ENCODE measurements around the gene ETNK1. TPM values are rescaled to one million over a fixed set of nuclear protein-coding genes. Genes with fewer than 3 reads are reported as not detected.
"Not testable (repeated sequence)": the region's sequence is repeated elsewhere in the genome, so short reads cannot be mapped to it uniquely, and the experiment has no call there.

The ETNK1 gene
- total RNA-seq, 1 experiment from 2014 or later, result 34.9 TPM

DNA sequence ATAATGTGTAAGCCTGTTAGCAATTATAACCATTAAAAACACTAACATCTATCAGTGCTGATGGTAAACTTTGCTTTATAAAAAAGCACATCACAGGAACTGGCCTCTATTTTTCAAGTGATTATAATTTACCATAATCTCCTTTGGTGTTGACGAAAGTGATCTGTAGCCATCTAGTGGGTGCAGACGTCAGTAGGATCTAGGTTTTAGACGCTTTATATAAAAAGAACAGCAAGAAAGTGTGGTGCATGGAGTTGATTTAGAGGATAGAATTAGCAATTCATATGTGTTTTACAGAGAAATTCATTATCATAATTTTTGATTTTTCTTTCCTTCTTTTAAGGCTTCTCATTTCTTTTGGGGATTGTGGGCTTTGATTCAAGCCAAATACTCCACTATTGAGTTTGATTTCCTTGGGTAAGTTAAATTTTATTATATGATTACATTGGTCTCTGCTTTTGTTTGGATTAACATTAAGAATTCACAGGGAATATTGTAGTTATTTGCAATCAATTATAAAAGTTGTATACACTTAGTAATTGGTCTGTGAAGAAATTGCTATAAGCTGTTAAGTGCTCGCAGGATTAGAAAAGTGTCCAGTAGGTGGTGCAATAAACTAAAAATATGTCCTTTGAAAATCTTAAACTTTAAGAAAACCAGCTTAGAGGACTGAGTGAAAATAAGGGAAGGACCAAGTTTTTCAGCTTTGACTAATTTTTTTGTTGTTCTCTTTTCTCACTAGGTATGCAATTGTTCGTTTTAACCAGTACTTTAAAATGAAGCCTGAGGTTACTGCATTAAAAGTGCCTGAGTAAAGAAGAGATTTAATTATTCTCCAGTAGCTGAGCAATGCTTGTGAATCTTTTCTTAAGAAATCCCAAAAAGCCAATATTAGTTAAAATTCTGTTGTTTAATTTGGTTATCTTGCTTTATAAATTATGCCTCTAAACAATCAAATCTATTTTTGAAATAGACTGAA, 59.5 kb downstream of the ETNK1 start:
- DNase-seq (ENCODE audit: extremely low read depth, low read depth), result peak; percentile 16

DNA sequence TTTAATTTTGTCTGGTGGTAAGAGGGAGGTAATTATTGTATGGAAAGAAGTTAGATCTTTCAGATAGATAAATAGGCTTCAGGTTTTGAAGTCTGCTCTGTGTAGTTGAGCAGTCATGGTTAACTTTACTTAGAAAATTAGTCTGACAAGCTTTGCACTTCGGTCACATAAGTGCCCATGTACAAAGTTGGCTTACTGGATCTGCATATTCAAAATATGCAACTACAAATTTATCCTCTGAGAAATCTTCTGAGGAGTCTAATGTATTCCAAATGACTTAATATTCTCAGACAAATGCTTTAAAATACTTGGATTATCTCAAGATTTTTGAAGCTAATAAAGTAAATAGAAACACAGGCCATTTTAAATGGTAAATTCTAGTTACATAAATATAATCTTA, 61.2 kb downstream of the ETNK1 start:
- DNase-seq (ENCODE audit: extremely low read depth, low read depth), result no peak

DNA sequence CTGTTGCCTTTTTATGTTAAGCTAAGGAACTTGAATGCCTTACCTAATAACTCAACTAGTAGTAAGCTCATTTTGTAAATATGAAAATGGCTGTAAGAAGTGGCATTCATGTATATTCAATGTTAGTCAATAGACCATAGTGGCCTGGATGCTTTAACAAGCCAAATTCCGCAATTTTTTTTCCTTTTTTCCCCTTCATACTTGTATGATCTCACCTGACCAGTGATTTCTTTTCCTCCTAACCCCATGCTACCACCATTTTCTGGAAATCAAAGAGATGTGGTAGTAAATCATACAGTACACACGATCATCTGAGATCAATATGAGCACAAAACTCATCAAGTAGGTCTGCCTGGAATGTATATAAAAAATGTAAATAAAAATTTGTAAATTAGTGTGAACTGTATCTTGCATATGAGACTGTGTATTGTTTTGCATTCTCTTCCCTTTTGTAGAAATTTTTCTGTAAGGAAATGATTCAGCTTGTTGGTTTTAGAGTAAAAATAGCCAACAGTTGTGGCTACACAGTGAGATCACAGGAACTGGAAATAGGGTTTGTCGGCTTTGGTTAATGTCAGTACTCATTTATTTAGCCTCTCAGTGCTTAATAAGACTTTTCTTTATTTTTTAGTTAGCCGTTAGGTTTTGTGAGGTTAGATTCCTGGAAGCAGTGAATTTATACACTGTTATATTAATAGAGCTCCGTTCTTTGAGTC, 62.5 kb downstream of the ETNK1 start:
- no peak for DNase-seq (ENCODE audit: extremely low read depth, low read depth)

DNA sequence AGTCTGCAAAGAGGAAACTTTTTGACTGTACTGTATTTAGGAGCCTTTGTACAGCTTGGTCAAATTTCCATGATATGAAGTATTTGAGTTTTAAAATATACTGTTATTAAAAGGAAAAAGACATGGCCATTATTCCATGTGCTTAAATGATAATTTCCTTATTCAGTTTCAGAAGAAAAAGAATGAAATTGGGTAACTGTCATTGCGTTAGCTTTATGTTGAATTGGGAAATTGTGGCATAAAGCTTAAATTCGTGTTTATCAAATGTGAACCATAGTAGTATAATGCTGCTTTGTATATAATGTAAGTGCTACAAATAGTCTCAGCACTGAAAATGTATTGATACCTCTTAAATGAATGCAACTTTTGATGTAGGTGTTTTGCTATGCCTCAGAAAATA, 64.9 kb downstream of the ETNK1 start:
- no peak for DNase-seq (ENCODE audit: extremely low read depth, low read depth)

DNA sequence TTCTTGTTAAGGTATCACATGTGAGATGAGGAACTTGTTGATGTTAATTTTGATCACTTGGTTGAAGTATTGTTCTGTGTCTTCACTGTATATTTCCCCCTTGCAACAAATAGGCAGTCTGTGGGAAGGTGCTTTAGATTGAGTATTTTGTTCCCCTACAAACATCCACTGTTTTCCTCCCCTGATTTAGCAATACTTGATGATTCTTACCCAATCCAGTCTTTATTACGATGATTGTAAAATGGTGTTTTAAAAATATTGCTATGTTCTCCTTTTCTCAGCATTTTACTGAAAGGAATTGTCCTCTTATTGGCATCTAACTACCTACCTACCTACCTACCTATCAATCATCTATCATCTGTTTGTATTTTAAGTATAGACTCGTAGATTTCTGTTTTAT, 66.3 kb downstream of the ETNK1 start:
- DNase-seq (ENCODE audit: extremely low read depth, low read depth), result no peak

DNA sequence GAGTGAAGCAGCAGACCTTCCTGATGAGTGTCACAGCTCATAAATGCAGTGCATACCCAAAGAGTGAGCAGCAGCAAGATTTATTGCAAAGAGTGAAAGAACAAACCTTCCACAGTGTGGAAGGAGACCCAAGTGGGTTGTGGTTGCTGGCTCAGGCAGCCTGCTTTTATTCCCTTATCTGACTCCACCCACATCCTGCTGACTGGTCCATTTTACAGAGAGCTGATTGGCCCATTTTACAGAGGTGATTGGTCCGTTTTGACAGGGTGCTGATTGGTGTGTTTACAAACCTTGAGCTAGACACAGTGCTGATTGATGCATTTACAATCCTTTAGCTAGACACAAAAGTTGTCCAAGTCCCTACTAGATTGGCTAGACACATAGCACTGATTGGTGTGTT, 67.5 kb downstream of the ETNK1 start:
- not testable (repeated sequence) for DNase-seq (ENCODE audit: extremely low read depth, low read depth)

DNA sequence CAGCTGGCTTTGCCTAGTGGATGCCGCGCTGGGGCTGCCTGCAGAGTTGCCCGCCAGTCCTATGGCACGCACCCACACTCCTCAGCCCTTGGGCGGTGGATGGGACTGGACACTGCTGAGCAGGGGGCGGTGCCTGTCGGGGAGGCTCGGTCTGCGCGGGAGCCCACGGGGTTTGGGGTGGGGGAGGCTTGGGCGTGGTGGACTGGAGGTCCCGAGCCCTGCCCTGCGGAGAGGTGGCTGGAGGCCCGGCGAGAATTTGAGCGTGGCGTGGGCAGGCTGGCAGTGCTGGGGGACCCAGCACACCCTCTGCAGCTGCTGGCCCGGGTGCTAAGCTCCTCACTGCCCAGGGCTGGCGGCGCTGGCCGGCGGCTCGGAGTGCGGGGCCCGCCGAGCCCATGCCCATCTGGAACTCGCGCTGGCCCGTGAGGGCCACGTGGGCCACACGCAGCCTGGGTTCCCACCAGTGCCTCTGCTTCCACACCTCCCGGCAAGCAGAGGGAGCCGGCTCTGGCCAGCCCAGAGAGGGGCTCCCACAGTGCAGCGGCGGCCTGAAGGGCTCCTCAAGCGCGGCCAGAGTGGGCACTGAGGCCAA, 68.1 kb downstream of the ETNK1 start:
- DNase-seq (ENCODE audit: extremely low read depth, low read depth), result no peak

DNA sequence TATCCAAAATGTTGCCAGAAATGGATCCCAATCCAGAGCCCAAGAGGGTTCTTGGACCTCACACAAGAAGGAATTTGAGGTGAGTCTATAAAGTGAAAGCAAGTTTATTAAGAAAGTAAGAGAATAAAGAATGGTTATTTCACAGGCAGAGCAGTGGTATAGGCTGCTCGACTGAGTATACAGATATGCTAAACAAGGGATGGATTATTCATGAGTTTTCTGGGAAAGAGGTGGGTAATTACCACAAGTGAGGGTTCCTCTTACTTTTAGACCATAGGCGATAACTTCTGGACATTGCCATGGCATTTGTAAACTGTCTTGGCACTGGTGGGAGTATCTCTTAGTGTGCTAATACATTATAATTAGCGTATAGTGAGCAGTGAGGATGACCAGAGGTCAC, 73.6 kb downstream of the ETNK1 start:
- DNase-seq (ENCODE audit: extremely low read depth, low read depth), result no peak

DNA sequence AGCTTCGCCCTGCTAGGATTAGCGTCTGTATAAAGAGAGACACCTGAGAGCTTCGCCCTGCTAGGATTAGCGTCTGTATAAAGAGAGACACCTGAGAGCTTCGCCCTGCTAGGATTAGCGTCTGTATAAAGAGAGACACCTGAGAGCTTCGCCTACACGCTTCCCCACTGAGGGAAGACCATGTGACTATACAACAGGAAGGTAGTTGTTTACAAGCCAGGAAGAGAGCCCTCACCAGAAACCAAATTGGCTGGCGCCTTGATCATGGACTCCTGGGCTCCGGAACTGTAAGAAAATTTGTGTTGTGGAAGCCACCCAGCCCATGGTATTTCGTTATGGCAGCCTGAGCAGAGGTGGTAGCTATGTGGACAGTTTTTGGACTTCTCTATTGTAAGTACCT, 74.7 kb downstream of the ETNK1 start:
- not testable (repeated sequence) for DNase-seq (ENCODE audit: extremely low read depth, low read depth)

DNA sequence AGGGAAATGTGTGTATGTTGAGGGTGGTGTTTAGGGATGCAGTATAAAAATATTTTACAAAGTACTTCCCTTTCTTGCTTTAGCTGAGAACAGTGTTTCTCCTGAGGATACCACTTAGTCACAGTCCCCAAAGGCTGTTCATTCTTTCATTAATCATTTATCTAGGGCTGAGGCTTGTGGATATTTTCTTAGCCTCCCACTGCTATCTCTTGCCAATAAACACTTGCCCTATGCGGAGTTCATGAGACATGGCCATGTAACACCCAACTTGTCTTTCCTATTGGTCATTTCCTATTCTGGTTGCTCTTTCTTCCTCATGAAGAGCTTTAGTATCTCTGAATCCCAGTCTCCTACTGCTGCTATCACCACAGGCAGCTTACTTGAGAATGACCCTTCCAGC, 75.1 kb downstream of the ETNK1 start:
- DNase-seq (ENCODE audit: extremely low read depth, low read depth), result no peak

DNA sequence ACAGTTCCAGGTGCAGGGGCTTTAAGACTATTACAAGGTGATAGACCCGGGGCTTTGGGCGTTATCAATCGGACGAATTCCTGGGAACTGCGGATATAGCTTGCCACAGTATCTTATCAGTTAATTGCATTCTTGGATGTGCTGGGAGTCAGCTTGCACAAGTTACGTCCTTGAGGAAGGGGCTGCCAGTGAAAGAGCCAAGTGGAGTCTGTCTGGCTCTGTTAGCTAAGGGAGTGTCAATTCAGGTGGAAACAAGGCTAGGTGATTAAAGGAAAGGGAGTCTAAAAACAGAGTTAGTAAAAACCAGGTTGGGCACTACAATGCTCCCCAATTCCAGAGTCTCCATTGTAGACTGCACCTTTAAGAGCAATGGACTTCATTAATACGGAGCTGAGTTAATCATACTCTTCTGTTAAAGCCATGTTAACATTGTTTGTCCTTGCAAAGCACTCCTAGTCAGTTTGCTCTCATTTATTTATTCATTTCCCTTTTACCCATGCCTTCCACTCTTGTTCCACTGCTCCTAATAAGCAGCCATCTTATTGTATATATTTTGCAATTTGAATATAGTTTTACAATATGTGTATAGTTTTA, 76.3 kb downstream of the ETNK1 start:
- not testable (repeated sequence) for DNase-seq (ENCODE audit: extremely low read depth, low read depth)

DNA sequence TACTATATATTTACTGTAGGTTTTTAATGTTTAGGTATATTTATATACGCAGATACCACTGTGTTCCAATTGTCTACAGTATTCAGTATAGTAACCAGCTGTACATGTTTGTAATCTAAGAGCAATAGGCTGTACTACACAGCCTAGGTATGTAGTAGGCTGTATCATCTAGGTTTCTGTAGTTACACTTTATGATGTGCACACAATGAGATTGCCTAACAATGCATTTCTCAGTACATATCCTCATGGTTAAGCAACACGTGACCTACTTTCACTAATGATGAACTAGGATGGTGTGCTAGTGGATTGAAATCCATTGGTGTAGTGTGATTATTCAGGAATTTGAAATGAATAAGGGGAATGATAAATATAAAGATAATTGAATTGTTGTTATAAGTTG, 77.7 kb downstream of the ETNK1 start:
- no peak for DNase-seq (ENCODE audit: extremely low read depth, low read depth)

DNA sequence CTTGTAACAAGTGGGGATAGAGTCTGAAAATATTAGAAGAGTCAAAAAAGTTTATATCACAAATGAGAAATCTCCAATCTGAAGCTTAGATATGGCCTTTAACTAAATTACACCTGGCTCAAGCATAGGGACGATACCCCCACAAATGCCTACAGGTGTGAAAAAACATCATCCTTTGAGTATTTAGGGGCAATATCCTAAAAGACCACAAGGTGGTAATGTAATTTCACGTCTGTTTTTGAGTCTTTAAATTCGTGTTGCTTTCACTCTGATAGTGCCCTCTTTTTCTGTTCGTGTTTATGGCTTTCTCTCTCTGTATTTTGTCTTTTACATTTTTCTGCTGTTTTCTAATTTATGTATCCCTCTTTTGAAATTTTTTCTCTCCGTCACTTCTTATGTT, 84.3 kb downstream of the ETNK1 start:
- peak; percentile 5 for DNase-seq (ENCODE audit: extremely low read depth, low read depth)

DNA sequence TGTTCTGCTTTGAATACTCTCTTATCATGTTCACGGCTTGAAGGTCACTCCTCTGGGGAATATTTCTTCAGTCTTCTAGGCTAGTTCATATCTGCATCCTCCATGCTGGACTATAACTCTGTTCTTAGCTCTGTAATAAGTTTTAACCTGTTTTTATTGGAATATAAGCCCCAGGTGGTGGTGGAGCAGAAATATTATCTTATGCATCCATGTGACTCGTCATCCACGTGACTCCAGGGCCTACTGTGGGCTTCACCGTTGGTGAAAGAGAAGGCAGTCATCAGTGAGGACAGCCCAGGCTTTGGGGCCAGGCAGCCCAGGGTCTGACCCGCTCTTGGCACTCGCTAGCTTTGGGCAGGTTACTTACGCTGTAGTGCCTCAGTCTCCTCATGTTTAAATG, 87.1 kb downstream of the ETNK1 start:
- DNase-seq (ENCODE audit: extremely low read depth, low read depth), result no peak

DNA sequence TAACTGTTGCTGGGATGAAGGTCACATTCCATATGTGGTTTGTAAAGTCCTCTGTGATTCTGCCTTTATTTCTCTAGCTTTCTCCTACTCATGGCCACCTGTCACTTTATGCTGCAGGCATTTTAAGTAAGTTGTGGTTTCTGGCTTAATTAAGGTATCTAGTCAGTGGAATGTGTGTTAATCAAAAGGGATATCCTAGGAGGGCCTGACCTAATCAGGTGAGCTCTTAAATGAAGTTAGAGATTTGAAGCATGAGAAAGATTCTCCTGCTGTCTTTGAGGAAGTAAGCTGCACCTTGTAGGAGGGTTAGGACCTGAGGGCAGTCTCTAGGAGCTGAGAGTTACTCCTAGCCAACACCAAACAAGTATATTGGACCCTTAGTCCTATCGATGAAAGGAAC, 90.3 kb downstream of the ETNK1 start:
- DNase-seq (ENCODE audit: extremely low read depth, low read depth), result no peak

DNA sequence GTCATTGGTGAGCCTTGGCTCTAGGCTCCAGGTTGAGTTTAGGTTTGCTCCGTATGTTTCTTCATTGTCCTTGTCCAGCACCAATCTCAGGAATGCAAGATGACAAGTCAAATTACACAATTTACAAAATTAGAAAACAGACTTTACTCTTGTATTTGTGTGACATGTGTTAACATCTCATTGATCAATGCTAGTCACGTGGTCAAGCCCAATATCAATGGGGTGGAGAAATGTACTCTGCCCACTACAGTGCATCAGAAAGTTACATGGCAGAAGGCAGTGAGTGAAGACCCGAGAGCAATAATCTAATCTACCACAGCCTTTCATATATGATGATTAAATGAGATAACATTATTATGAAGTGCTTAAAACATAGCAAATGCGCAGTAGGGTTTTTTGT, 94.8 kb downstream of the ETNK1 start:
- DNase-seq (ENCODE audit: extremely low read depth, low read depth), result no peak

DNA sequence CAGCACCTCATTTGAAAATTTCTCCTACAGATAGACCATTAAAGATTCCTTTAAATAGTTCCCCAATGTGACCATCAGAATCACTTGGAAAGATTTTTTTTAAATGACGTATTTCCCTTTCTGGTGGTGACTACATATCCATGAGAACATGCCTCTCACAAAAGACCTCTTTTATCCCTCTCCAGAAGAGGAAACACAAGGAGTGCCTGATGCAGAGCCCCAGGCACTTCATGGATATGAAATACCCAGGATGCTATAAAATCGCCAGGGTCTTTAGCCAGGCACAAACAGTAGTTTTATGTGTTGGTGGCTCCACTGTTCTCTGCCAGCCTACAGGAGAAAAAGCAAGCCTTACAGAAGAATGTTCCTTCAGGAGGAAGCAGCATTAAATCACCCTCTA, 97.1 kb downstream of the ETNK1 start:
- no peak for DNase-seq (ENCODE audit: extremely low read depth, low read depth)

DNA sequence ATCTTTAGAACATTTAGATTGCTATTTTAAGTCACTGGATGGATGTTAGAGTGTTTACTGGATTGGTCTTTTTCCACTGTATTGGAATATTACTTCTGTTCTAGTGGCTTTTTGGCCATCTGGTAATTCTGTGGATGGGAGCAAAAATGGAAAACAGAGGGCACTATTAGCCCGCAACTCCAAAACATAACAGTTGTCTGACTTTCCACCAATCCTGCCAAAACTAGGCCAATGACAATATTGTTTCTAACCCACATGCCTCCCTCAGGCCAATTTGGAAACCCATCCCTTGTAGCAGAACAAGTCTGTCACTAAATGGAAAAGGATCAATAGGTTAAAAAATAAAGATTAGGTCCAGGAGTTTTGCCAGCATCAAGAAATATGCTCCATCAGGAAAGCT, 97.8 kb downstream of the ETNK1 start:
- DNase-seq (ENCODE audit: extremely low read depth, low read depth), result no peak

DNA sequence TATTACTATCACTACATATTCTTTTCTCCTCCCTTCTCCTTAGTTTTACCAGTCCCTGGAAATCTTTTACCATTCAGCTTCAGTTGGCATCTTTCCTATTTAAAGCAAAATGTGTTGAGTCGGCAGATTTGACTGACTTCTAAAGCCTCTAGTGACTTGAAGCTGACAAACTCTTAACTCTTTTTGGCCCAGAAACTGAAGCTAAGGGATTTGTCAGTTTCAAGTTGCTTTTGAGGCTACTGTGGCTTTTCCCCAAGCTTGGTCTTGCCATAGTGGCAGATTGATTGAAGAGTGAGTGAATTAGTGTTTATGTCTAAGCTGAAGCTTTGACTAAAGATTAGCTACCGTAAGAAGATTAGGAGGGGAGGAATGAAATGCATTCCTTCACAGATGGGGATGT, 104.0 kb downstream of the ETNK1 start:
- no peak for DNase-seq (ENCODE audit: extremely low read depth, low read depth)

DNA sequence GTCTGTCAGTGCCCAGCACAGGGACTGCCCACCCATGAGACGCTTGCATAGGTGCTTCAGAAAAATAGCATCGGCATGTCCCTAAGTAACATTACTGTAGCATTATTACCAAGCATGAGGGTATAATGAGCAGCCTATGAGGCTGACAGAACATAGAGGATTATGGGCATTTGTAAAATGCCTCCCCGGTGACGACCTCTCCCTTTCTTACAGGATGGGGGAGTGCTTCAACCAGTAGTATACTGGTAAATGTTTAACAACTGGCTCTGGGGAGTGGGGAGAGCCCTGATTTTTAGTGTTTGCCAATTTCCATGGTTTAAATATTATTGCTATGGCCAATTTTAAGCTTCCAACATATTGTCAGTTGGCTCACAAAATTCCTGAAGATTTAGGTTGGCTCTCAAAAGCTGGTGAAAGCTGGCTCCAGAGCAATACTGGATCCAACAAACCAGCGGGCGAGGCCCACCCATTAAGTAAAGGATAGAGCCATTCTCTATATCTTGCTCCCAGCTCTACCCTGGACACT, 104.5 kb downstream of the ETNK1 start:
- no peak for DNase-seq (ENCODE audit: extremely low read depth, low read depth)

DNA sequence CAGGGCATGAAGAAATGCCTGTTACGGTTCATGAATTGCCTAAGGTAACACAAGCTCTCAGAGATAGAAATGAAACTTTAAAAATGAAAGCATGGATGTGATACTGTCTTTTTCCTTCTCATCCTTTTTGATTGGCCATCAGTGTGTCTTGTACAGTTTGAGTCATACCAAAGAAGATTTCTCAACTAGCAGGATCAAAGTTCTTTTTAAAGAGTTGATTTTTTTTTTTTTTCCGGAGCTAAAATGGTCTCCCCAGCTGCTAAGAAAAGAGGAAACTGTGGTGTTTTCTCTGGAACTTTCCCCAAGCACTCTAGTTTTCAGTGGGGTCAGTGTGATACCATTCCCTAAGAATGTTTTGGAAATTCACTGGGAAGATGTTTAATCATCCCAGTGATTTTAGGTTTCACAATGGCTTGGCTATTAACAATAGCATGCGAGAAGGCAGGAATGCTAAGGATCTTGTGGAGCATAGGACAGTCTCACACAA, 105.0 kb downstream of the ETNK1 start:
- no peak for DNase-seq (ENCODE audit: extremely low read depth, low read depth)

Measured in NCI-H460 (cell line).